ENCODE results near the gene AP4M1. TPM values are rescaled to one million over a fixed set of nuclear protein-coding genes. Genes with fewer than 3 reads are reported as not detected.

AP4M1 gene
- total and polyA plus RNA-seq, 4 donors: 3.3 to 5.5 (median 4.8) TPM

DNA sequence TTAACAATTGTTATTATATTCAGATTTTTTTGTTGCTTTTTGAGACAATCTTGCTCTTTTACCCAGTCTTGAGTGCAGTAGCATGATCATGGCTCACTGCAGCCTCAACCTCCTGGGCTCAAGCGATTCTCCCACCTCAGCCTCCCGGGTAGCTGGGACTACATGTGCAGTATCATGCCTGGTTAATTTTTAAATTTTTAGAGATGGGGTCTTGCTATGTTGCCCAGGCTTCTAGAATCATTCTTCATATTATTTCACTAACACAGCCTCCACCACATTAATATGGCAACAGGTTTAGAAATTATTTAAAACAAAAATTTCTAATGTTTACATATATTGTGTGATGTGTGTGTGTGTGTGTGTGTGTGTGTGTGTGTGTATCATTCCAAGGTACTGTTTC is 45.8 kb downstream of the AP4M1 start:
- no peak for DNase-seq (ENCODE audit: low spot score)
- Histone ChIP-seq H3K9ac (ENCODE audit: low read depth in 1 of 2, low read length in 2 of 2) (no peak overlapping the region), H3K9me3 (ENCODE audit: control insufficient read depth in 4 of 4, low read length in 3 of 4) (no peaks in the 10 kb centered on the region), H3K36me3 (ENCODE audit: control insufficient read depth in 4 of 4, insufficient read depth in 3 of 4, low read depth in 1 of 4, low read length in 3 of 4) (no peaks in the 10 kb centered on the region), H3K4me1 (ENCODE audit: control insufficient read depth in 4 of 4, insufficient read depth in 4 of 4, low read length in 3 of 4) (peaks cover 4 to 13% (median 9%) of the 10 kb centered on the region in 4 donors), H3K27ac (ENCODE audit: low read depth in 1 of 2, low read length in 2 of 2) (no peak overlapping the region), H3K4me3 (ENCODE audit: low read depth in 1 of 3, low read length in 3 of 3) (no peak overlapping the region), H3K27me3 (ENCODE audit: control insufficient read depth in 4 of 4, insufficient read depth in 4 of 4, low read length in 3 of 4) (no peaks in the 10 kb centered on the region)
- 94% methylated on average over 2 of the region's 2 CpGs for WGBS
- TF ChIP-seq, protein P1, sequence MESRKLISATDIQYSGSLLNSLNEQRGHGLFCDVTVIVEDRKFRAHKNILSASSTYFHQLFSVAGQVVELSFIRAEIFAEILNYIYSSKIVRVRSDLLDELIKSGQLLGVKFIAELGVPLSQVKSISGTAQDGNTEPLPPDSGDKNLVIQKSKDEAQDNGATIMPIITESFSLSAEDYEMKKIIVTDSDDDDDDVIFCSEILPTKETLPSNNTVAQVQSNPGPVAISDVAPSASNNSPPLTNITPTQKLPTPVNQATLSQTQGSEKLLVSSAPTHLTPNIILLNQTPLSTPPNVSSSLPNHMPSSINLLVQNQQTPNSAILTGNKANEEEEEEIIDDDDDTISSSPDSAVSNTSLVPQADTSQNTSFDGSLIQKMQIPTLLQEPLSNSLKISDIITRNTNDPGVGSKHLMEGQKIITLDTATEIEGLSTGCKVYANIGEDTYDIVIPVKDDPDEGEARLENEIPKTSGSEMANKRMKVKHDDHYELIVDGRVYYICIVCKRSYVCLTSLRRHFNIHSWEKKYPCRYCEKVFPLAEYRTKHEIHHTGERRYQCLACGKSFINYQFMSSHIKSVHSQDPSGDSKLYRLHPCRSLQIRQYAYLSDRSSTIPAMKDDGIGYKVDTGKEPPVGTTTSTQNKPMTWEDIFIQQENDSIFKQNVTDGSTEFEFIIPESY (IDR thresholded peaks at IDR 0.05): no peak
- no peak for TF ChIP-seq HNF4A (conservative IDR thresholded peaks at IDR 0.05)

DNA sequence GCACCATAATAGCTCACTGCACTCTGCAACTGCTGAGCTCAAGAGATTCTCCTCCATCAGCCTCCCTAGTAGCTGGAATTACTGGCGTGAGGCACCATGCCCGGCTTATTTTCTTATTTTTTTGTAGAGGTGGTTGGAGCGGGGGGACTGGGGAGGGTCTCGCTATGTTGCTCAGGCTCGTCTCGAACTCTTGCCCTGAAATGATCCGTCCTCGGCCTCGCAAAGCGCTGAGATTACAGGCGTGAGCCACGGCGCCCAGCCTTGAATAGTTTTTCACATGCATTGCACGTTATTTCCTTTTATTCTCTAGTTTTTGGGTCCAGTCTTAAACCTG is 46.7 kb downstream of the AP4M1 start:
- Histone ChIP-seq H3K4me3 (ENCODE audit: low read depth in 1 of 3, low read length in 3 of 3) (peak overlapping the region; percentile 20 to 28 (median 21)), H3K4me1 (ENCODE audit: control insufficient read depth in 4 of 4, insufficient read depth in 4 of 4, low read length in 3 of 4) (peaks cover 4 to 13% (median 9%) of the 10 kb centered on the region in 4 donors), H3K36me3 (ENCODE audit: control insufficient read depth in 4 of 4, insufficient read depth in 3 of 4, low read depth in 1 of 4, low read length in 3 of 4) (peaks cover 0 to under 1% (median 0%) of the 10 kb centered on the region in 4 donors), H3K9ac (ENCODE audit: low read depth in 1 of 2, low read length in 2 of 2) (no peak overlapping the region), H3K27me3 (ENCODE audit: control insufficient read depth in 4 of 4, insufficient read depth in 4 of 4, low read length in 3 of 4) (no peaks in the 10 kb centered on the region), H3K27ac (ENCODE audit: low read depth in 1 of 2, low read length in 2 of 2) (peak overlapping the region; percentile 55 to 75), H3K9me3 (ENCODE audit: control insufficient read depth in 4 of 4, low read length in 3 of 4) (no peaks in the 10 kb centered on the region)
- no peak for DNase-seq (ENCODE audit: low spot score)
- TF ChIP-seq HNF4G (IDR thresholded peaks at IDR 0.05): no peak
- no peak for TF ChIP-seq TAF1 (conservative IDR thresholded peaks at IDR 0.05)
- TF ChIP-seq HNF4A (conservative IDR thresholded peaks at IDR 0.05): no peak
- TF ChIP-seq FOXA1 (IDR thresholded peaks at IDR 0.05): no peak
- TF ChIP-seq, protein P2, sequence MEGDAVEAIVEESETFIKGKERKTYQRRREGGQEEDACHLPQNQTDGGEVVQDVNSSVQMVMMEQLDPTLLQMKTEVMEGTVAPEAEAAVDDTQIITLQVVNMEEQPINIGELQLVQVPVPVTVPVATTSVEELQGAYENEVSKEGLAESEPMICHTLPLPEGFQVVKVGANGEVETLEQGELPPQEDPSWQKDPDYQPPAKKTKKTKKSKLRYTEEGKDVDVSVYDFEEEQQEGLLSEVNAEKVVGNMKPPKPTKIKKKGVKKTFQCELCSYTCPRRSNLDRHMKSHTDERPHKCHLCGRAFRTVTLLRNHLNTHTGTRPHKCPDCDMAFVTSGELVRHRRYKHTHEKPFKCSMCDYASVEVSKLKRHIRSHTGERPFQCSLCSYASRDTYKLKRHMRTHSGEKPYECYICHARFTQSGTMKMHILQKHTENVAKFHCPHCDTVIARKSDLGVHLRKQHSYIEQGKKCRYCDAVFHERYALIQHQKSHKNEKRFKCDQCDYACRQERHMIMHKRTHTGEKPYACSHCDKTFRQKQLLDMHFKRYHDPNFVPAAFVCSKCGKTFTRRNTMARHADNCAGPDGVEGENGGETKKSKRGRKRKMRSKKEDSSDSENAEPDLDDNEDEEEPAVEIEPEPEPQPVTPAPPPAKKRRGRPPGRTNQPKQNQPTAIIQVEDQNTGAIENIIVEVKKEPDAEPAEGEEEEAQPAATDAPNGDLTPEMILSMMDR (IDR thresholded peaks at IDR 0.05; ENCODE audit: low read depth, low read length, missing input control): no peak
- TF ChIP-seq SP1 (IDR thresholded peaks at IDR 0.05): no peak
- TF ChIP-seq JUND (IDR thresholded peaks at IDR 0.05): no peak
- TF ChIP-seq, protein P3, sequence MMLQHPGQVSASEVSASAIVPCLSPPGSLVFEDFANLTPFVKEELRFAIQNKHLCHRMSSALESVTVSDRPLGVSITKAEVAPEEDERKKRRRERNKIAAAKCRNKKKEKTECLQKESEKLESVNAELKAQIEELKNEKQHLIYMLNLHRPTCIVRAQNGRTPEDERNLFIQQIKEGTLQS (IDR thresholded peaks at IDR 0.05): no peak
- TF ChIP-seq GABPA (IDR thresholded peaks at IDR 0.05 in 1 of 2, conservative IDR thresholded peaks at IDR 0.05 in 1 of 2): no peak
- TF ChIP-seq, protein P1 (IDR thresholded peaks at IDR 0.05): no peak
- no peak for TF ChIP-seq RXRA (IDR thresholded peaks at IDR 0.05)
- TF ChIP-seq YY1 (IDR thresholded peaks at IDR 0.05): no peak
- TF ChIP-seq, protein P4, sequence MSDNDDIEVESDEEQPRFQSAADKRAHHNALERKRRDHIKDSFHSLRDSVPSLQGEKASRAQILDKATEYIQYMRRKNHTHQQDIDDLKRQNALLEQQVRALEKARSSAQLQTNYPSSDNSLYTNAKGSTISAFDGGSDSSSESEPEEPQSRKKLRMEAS (IDR thresholded peaks at IDR 0.05): no peak
- no peak for TF ChIP-seq FOXA2 (IDR thresholded peaks at IDR 0.05)
- no peak for TF ChIP-seq NR2F2 (IDR thresholded peaks at IDR 0.05)
- no peak for TF ChIP-seq RAD21 (IDR thresholded peaks at IDR 0.05)
- TF ChIP-seq, protein P5, sequence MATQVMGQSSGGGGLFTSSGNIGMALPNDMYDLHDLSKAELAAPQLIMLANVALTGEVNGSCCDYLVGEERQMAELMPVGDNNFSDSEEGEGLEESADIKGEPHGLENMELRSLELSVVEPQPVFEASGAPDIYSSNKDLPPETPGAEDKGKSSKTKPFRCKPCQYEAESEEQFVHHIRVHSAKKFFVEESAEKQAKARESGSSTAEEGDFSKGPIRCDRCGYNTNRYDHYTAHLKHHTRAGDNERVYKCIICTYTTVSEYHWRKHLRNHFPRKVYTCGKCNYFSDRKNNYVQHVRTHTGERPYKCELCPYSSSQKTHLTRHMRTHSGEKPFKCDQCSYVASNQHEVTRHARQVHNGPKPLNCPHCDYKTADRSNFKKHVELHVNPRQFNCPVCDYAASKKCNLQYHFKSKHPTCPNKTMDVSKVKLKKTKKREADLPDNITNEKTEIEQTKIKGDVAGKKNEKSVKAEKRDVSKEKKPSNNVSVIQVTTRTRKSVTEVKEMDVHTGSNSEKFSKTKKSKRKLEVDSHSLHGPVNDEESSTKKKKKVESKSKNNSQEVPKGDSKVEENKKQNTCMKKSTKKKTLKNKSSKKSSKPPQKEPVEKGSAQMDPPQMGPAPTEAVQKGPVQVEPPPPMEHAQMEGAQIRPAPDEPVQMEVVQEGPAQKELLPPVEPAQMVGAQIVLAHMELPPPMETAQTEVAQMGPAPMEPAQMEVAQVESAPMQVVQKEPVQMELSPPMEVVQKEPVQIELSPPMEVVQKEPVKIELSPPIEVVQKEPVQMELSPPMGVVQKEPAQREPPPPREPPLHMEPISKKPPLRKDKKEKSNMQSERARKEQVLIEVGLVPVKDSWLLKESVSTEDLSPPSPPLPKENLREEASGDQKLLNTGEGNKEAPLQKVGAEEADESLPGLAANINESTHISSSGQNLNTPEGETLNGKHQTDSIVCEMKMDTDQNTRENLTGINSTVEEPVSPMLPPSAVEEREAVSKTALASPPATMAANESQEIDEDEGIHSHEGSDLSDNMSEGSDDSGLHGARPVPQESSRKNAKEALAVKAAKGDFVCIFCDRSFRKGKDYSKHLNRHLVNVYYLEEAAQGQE (IDR thresholded peaks at IDR 0.05): no peak
- TF ChIP-seq EGR1 (IDR thresholded peaks at IDR 0.05; ENCODE audit: low read depth in 2 of 2): no peak
- WGBS: 34% methylated on average over 14 of the region's 14 CpGs
